ENCODE data around the gene HCCS.

DNA sequence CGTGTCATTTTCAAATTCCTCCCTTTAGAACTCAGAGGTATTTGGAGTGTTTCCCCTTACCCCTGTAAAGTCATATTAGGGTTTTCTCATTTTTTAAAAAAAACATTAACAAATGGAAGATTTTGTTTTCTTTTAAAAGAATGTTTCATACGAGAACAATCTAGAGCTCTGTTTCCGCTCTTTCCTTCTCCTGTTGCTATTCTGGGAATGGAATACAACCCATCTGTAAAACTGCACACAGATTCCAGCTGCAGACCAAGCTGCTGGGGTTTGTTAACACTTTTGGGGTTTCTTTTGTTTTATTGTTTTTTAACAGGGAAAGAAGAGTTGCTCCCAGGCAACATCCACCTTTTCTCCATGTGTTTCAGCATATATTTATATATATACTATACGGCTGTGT lies 61.3 kb downstream of the HCCS start:
- TF ChIP-seq ZNF274 (IDR thresholded peaks at IDR 0.05; ENCODE audit: low read depth, low read length) (no peak), YY1 (IDR thresholded peaks at IDR 0.05; ENCODE audit: insufficient read depth, insufficient read length) (no peak)

All from NT2/D1 (cell line).